H1 (cell line): Measurements from ENCODE around the gene CCR8. TPM values are rescaled to one million over a fixed set of nuclear protein-coding genes. Genes with fewer than 3 reads are reported as not detected.

Experiments used
- ATF2 ChIP-seq: IDR thresholded peaks from 2 replicates; pipeline ENCODE4 v1.6.1; 2012; ENCODE audit warnings: low read length, inconsistent platforms
- BACH1 ChIP-seq: IDR thresholded peaks from 2 replicates; pipeline ENCODE4 v1.6.1; 2012; ENCODE audit warnings: low read length, improper control_type of control experiment
- BCL11A ChIP-seq, 2 experiments: IDR thresholded peaks; one replicate each; pipeline ENCODE4 v1.6.1; 2011; ENCODE audit warnings: low read depth in 2 of 2, low read length in 2 of 2, mild to moderate bottlenecking in 2 of 2
- CBX5 ChIP-seq: fragments of 300-800, 300-1000 bp; sonication (generic); IDR thresholded peaks from 2 replicates; pipeline ENCODE4 v1.7.1; 2016; ENCODE audit warnings: antibody characterized with exemption, low read length, low read depth
- CHD2 ChIP-seq: IDR thresholded peaks from 2 replicates; pipeline ENCODE4 v1.6.1; 2012; ENCODE audit warnings: low read length, improper control_type of control experiment
- CREB1 ChIP-seq: IDR thresholded peaks from 2 replicates; pipeline ENCODE4 v1.6.1; 2012; ENCODE audit warnings: inconsistent platforms
- GABPA ChIP-seq: IDR thresholded peaks from 2 replicates; pipeline ENCODE4 v1.6.1; 2011; ENCODE audit warnings: mild to moderate bottlenecking, low read length, moderate library complexity, borderline replicate concordance; ENCODE audit not compliant: insufficient read depth
- HDAC2 ChIP-seq, 2 experiments: fragments of 300-600 bp in 1 of 2; sonication (generic) in 1 of 2; IDR thresholded peaks; 2 replicates each; pipeline ENCODE4 v1.6.1; 2011 to 2012; ENCODE audit warnings: low read depth in 2 of 2, low read length in 2 of 2, mild to moderate bottlenecking in 2 of 2, moderate library complexity in 2 of 2, borderline replicate concordance in 1 of 2, inconsistent platforms in 1 of 2
- HDAC6 ChIP-seq: IDR thresholded peaks from one replicate; pipeline ENCODE4 v1.7.1; 2012; ENCODE audit warnings: low read depth, mild to moderate bottlenecking, inconsistent platforms, low read length, moderate library complexity
- JUN ChIP-seq: IDR thresholded peaks from 2 replicates; pipeline ENCODE4 v1.6.1; 2011; ENCODE audit warnings: low read depth, mild to moderate bottlenecking, improper control_type of control experiment, low read length
- JUND ChIP-seq: IDR thresholded peaks from 2 replicates; pipeline ENCODE4 v1.6.1; 2011; ENCODE audit warnings: mild to moderate bottlenecking, improper control_type of control experiment, low read length
- KDM4A ChIP-seq: IDR thresholded peaks from one replicate; pipeline ENCODE4 v1.7.1; 2012; ENCODE audit warnings: low read depth, mild to moderate bottlenecking, moderate library complexity, low read length, inconsistent platforms; ENCODE audit not compliant: severe bottlenecking
- KDM5A ChIP-seq: fragments of 200-600 bp; IDR thresholded peaks from 2 replicates; pipeline ENCODE4 v1.7.1; 2012; ENCODE audit warnings: mild to moderate bottlenecking, low read length, inconsistent platforms, mixed read lengths
- NANOG ChIP-seq: IDR thresholded peaks from 2 replicates; pipeline ENCODE4 v1.6.1; 2011; ENCODE audit warnings: low read length, low read depth, mild to moderate bottlenecking, inconsistent platforms; ENCODE audit not compliant: insufficient read depth, poor library complexity, severe bottlenecking
- POLR2A ChIP-seq, 2 experiments: IDR thresholded peaks; 1 replicate in 1 of 2; 2 replicates in 1 of 2; pipeline ENCODE4 v1.6.1; 2011; ENCODE audit warnings: low read depth in 2 of 2, low read length in 2 of 2, mild to moderate bottlenecking in 2 of 2; ENCODE audit errors: control extremely low read depth in 1 of 2
- POLR2AphosphoS5 ChIP-seq: IDR thresholded peaks from 2 replicates; pipeline ENCODE4 v1.6.1; 2011; ENCODE audit warnings: low read depth, low read length
- POU5F1 ChIP-seq: IDR thresholded peaks from 2 replicates; pipeline ENCODE4 v1.6.1; 2011; ENCODE audit warnings: low read depth, mild to moderate bottlenecking, low read length, moderate library complexity
- RBBP5 ChIP-seq: IDR thresholded peaks from 2 replicates; pipeline ENCODE4 v1.7.1; 2012; ENCODE audit warnings: low read depth, mild to moderate bottlenecking, inconsistent platforms, low read length, moderate library complexity, borderline replicate concordance
- SIN3A ChIP-seq, 2 experiments: IDR thresholded peaks in 1 of 2; conservative IDR thresholded peaks in 1 of 2; 2 replicates each; pipeline ENCODE4 v1.6.1; 2011 to 2012; ENCODE audit warnings: low read length in 2 of 2, improper control_type of control experiment in 1 of 2, low read depth in 1 of 2, mild to moderate bottlenecking in 1 of 2
- SP1 ChIP-seq: IDR thresholded peaks from 2 replicates; pipeline ENCODE4 v1.6.1; 2011; ENCODE audit warnings: low read depth, low read length
- SP2 ChIP-seq: IDR thresholded peaks from 2 replicates; pipeline ENCODE4 v1.6.1; 2012; ENCODE audit warnings: mild to moderate bottlenecking, low read length, inconsistent platforms
- SUZ12 ChIP-seq: fragments of 200-600 bp; sonication (generic); IDR thresholded peaks from 2 replicates; pipeline ENCODE4 v1.6.1; 2012; ENCODE audit warnings: mild to moderate bottlenecking, inconsistent platforms, low read length, moderate library complexity, mixed read lengths
- TCF12 ChIP-seq: IDR thresholded peaks from 2 replicates; pipeline ENCODE4 v1.6.1; 2011; ENCODE audit warnings: low read depth, mild to moderate bottlenecking, low read length
- TEAD4 ChIP-seq: IDR thresholded peaks from 2 replicates; pipeline ENCODE4 v1.6.1; 2012; ENCODE audit warnings: low read depth, low read length, inconsistent platforms, mixed read lengths
- YY1 ChIP-seq: IDR thresholded peaks from 2 replicates; pipeline ENCODE4 v1.6.1; 2011; ENCODE audit warnings: low read depth, mild to moderate bottlenecking, low read length
- ZNF274 ChIP-seq: IDR thresholded peaks from 2 replicates; pipeline ENCODE4 v1.7.0; 2012; ENCODE audit warnings: low read length, borderline replicate concordance; ENCODE audit errors: extremely low read depth
- polyA plus RNA-seq, 7 experiments: library from polyadenylated mRNA; depleted of rRNA in 3 of 7; stranded (reverse) in 5 of 7; unstranded in 2 of 7; fragments of >200 nt in 5 of 7; fragments of 200-250 nt in 2 of 7; gene quantifications; 1 replicate in 5 of 7; 2 replicates in 1 of 7; 4 replicates in 1 of 7; pipeline versions ENCODE4 v1.2.1 to v1.2.3, GENCODE V29; 2011 to 2013; ENCODE audit warnings: missing spikeins in 2 of 7, mixed read lengths in 2 of 7
- total RNA-seq: library from RNA; stranded (reverse); fragmentation: NEBNext Ultra II Directional; extraction: Animal tissue kit (Norgen Biotek cat#: 25700); gene quantifications from 2 replicates; pipeline ENCODE4 v1.2.1, GENCODE V29; 2021

CCR8 gene
- total and polyA plus RNA-seq, 2 of the 8 experiments (the other 6 are each of a cell fraction or from before 2014, with no cell fraction given): 0.35 TPM; not detected in 1

GRCh38 chr3:39291903-39292329, 37.6 kb upstream of the CCR8 start (continued):
- TF ChIP-seq POU5F1 (no peak), TCF12 (no peak), JUND (no peak), POLR2AphosphoS5 (no peak), SUZ12 (no peak), CBX5 (no peak), SIN3A (conservative IDR thresholded peaks at IDR 0.05 in 1 of 2, IDR thresholded peaks at IDR 0.05 in 1 of 2; ENCODE audit: low read depth in 1 of 2, low read length in 2 of 2) (0 out of 4 replicates have a peak, but pooled peaks of 1 of the 2 experiments have one; percentile 25), HDAC2 (IDR thresholded peaks at IDR 0.05; ENCODE audit: borderline replicate concordance in 1 of 2, low read depth in 2 of 2, low read length in 2 of 2) (no peak), TEAD4 (no peak), CHD2 (no peak), POLR2A (IDR thresholded peaks at IDR 0.05; ENCODE audit: control extremely low read depth in 1 of 2, low read depth in 2 of 2, low read length in 2 of 2) (no peak), CREB1 (0 out of 2 replicates have a peak, but pooled peaks have one; percentile 25), ATF2 (0 out of 2 replicates have a peak, but pooled peaks have one; percentile 58), JUN (no peak), KDM4A (no peak), RBBP5 (no peak), HDAC6 (no peak), GABPA (no peak), KDM5A (no peak), BACH1 (no peak), NANOG (no peak), YY1 (0 out of 2 replicates have a peak, but pooled peaks have one; percentile 45), BCL11A (IDR thresholded peaks at IDR 0.05; ENCODE audit: low read depth in 2 of 2, low read length in 2 of 2) (no peak), SP2 (no peak), ZNF274 (no peak), SP1 (no peak)
